Measurements from ENCODE around the gene LCE1C. TPM values are rescaled to one million over a fixed set of nuclear protein-coding genes. Genes with fewer than 3 reads are reported as not detected.

Gene LCE1C
- total RNA-seq, 2 donors from 2014 or later, result not detected

- Histone ChIP-seq H3K9me3 (no peaks in the 10 kb centered on the region), H3K27me3 (no peaks in the 10 kb centered on the region), H3K36me3 (replicated peaks in 1 of 2; ENCODE audit: insufficient read depth in 1 of 2, low read depth in 2 of 2) (no peaks in the 10 kb centered on the region), H3K27ac (no peak overlapping the region), H3K4me1 (no peaks in the 10 kb centered on the region), H3K4me3 (no peak overlapping the region)
- TF ChIP-seq POLR2A (IDR thresholded peaks at IDR 0.05) (no peak), CTCF (IDR thresholded peaks at IDR 0.05) (peak in 1 of 7 experiments; percentile 2)
- DNase-seq (peak in 1 of 4 donors; percentile 13), ATAC-seq (no peak)
- 44 to 49% methylated on average over 4 of the region's 4 CpGs for WGBS, 2 donors
- intact Hi-C loops (cut with DNase I), result no loop called here
Measured at GRCh38 chr1:152777510-152778137, 28.8 kb downstream of the LCE1C start.

GRCh38 chr1:152776361-152776760 lies 30.1 kb downstream of the LCE1C start:
- WGBS, 2 donors, result 67 to 70% methylated on average over 6 to 11 of the region's 11 CpGs
- TF ChIP-seq CTCF (IDR thresholded peaks at IDR 0.05), result no peak
- no peak for TF ChIP-seq POLR2A (IDR thresholded peaks at IDR 0.05)

GRCh38 chr1:152774875-152775274 lies 31.6 kb downstream of the LCE1C start, which contains the start of gene LCE1F:
TSS of gene LCE1F (plus strand) at chr1:152775140. CDS start at chr1:152776372, 1,232 bp downstream.
- 60 to 72% methylated on average over 4 to 6 of the region's 6 CpGs for WGBS, 2 donors
- TF ChIP-seq POLR2A (IDR thresholded peaks at IDR 0.05) (no peak), CTCF (IDR thresholded peaks at IDR 0.05) (no peak)

More at GRCh38 chr1:152776361-152776760, 30.1 kb downstream of the LCE1C start:
- Histone ChIP-seq H3K36me3 (replicated peaks in 1 of 2; ENCODE audit: insufficient read depth in 1 of 2, low read depth in 2 of 2) (no peaks in the 10 kb centered on the region), H3K4me1 (no peaks in the 10 kb centered on the region), H3K4me3 (no peak overlapping the region), H3K27ac (no peak overlapping the region), H3K27me3 (no peaks in the 10 kb centered on the region), H3K9me3 (no peaks in the 10 kb centered on the region)
- intact Hi-C loops (cut with DNase I), result no loop called here
- no peak for ATAC-seq
- DNase-seq, result no peak

GRCh38 chr1:152770411-152770810 lies 36.0 kb downstream of the LCE1C start:
- Histone ChIP-seq H3K4me1 (no peaks in the 10 kb centered on the region), H3K36me3 (replicated peaks in 1 of 2; ENCODE audit: insufficient read depth in 1 of 2, low read depth in 2 of 2) (no peaks in the 10 kb centered on the region), H3K27me3 (no peaks in the 10 kb centered on the region), H3K9me3 (no peaks in the 10 kb centered on the region), H3K4me3 (no peak overlapping the region), H3K27ac (no peak overlapping the region)
- 53% methylated on average over 1 of the region's 1 CpG for WGBS, 2 donors
- intact Hi-C loops (cut with DNase I), result no loop called here
- ATAC-seq, result no peak
- TF ChIP-seq POLR2A (IDR thresholded peaks at IDR 0.05) (no peak), CTCF (IDR thresholded peaks at IDR 0.05) (no peak)
- DNase-seq, result no peak

More at GRCh38 chr1:152774875-152775274, 31.6 kb downstream of the LCE1C start, which contains the start of gene LCE1F:
- DNase-seq, result no peak
- no peaks in the 10 kb centered on the region for H3K36me3 ChIP-seq (replicated peaks in 1 of 2; ENCODE audit: insufficient read depth in 1 of 2, low read depth in 2 of 2)
- no peak for ATAC-seq
- H3K4me3 ChIP-seq, result no peak within 1 kb of the TSS
- H3K27ac ChIP-seq, result no peak within 1 kb of the TSS
- no peaks in the 10 kb centered on the region for H3K9me3 ChIP-seq
- intact Hi-C loops (cut with DNase I), result no loop called here
- H3K27me3 ChIP-seq, result no peaks in the 10 kb centered on the region
- H3K4me1 ChIP-seq, result no peaks in the 10 kb centered on the region

Data from body of pancreas (tissue), 4 donors.